ENCODE measurements around the gene KCNMA1.

GRCh38 chr10:77598606-77599005 lies 39.0 kb downstream of the KCNMA1 start:
- TF ChIP-seq CTCF (IDR thresholded peaks at IDR 0.05) (no peak), ZFX (IDR thresholded peaks at IDR 0.05; ENCODE audit: borderline replicate concordance) (no peak)

All from 22Rv1 (cell line).